SKM-1 treated with dmso at 0.1 percent for 144 hours (cell line): Measurements from ENCODE around the gene SLC2A8.

Experiments
- DNase-seq: peaks from one replicate; lab custom pipeline; 2025; ENCODE audit not compliant: unreplicated experiment; lab: John Stamatoyannopoulos, UW

The SLC2A8 gene

GRCh38 chr9:127426756-127427155, 29.8 kb downstream of the SLC2A8 start:
- no peak for DNase-seq

DNA sequence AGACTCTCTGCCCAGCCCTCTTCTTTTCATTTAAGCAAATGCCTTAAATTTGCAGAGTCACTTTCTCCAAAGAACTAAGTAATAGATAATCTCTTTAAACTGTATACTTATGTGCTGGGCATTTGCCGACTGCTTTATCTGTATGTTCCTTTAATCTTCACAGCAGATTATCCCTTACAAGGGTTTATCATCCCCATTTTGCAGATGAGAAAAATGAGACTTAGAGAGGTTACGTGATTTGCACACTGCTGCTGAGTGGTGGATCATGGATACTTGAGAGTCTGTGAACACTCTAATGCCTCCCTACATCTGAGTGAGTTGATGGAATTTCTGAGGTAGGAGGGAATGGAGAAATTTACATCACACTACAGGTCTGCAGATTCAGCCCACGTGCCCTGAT, 31.4 kb downstream of the SLC2A8 start:
- no peak for DNase-seq

DNA sequence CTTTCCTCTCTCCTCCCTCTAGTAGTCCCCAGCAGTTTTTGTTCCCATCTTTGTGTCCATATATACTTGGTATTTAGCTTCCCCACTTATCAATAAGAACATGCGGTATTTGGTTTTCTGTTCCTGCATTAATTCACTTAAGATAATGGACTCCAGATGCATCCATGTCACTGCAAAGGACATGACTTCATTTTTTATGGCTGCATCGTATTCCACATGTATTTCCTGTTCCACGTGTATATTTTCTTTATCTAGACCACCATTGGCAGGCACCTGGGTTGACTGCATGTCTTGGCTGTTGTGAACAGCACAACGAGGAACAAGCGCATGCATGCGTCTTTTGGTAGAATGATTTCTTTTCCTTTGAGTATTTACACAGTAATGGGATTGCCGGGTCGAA, 33.4 kb downstream of the SLC2A8 start:
- no peak for DNase-seq

DNA sequence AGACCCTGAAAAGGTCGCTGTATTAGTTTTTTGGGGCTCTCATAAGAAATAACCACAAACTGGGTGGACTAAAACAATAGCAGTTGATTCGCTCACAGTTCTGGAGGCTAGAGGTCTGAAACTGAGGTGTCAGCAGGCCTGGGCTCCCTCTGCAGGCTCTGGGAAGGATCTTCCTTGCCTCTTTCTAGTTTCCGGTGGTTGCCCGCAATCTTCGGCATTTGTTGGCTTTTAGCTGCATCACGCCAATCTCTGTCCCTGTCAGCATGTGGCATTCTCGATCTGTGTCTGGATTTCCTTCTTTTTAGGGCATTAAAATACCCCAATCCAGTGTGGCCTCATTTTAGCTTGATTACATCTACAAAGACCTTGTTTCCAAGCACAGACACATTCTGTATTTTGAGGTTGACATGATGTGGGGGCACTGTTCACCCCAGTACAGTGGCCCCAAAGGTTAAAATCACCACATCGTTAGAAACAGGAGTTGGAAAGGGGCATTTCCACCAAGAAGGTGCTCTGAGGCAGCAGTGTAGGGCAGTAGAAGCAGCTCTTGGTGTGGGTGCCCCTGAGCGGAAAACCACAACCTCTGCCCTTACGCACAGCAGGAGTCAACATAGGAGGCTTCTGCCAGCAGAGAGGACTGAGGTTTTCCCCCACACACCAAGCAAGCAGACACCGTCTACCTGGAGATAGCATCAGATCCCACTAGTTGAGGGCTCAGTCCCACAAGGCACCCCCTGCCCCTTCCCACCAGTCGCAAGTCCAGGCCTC, 40.7 kb downstream of the SLC2A8 start:
- no peak for DNase-seq

DNA sequence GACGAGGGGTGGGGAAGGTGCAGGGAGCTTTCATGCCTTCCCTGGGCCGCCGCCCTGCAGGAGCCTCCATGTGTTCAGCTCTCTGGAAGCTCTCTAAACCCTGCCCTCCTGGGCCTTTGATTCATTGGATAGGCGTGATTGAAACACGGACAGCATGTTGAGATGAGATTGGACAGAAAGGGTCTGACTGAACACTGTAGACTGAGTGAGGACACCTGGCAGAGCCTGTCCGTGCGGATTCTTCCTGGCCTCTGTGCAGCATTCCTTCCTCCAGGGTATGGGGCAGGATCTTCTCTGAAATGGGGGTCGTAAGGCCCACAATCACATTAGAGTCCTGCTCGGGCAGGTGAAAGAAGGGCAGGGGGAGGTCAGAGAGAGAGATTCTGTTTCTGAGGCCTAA, 41.4 kb downstream of the SLC2A8 start:
- DNase-seq, result no peak

- no peak for DNase-seq
Observed at GRCh38 chr9:127444283-127444920, 47.4 kb downstream of the SLC2A8 start.

GRCh38 chr9:127444921-127445850, 48.2 kb downstream of the SLC2A8 start:
- no peak for DNase-seq

- DNase-seq, result no peak
Observed at GRCh38 chr9:127445851-127446712, 49.1 kb downstream of the SLC2A8 start.

DNA sequence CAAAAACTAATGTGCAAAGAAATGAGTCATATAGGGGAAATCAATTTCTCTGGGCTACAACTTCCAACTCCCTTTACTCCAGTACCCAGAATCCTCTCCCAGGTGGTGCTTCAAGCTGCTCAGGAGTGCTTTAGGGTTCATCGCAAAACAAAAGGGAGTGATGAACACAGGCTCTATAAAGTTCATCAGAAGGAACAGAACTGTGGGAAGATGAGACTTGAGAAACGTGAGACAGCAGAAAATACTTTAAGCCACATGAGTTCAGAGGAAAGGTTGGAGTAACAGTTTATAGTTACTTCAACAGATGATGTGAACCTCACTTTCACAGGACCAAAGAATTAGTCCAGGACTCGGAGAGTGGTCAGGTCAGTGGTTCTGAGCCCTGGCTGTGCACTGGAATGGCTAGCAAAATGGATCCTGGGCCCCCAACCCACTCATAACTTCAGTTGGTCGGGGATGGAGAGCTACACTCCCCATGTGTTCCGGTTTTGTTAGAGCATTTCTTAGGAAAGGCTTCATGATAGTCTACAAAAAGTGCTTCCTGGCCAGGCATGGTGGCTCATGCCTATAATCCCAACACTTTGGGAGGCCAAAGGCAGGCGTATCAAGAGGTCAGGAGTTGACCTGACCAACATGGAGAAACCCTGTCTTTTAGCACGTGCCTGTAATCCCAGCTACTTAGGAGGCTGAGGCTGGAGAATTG, 49.9 kb downstream of the SLC2A8 start:
- no peak for DNase-seq

GRCh38 chr9:127447416-127448111, 50.6 kb downstream of the SLC2A8 start:
- no peak for DNase-seq

DNA sequence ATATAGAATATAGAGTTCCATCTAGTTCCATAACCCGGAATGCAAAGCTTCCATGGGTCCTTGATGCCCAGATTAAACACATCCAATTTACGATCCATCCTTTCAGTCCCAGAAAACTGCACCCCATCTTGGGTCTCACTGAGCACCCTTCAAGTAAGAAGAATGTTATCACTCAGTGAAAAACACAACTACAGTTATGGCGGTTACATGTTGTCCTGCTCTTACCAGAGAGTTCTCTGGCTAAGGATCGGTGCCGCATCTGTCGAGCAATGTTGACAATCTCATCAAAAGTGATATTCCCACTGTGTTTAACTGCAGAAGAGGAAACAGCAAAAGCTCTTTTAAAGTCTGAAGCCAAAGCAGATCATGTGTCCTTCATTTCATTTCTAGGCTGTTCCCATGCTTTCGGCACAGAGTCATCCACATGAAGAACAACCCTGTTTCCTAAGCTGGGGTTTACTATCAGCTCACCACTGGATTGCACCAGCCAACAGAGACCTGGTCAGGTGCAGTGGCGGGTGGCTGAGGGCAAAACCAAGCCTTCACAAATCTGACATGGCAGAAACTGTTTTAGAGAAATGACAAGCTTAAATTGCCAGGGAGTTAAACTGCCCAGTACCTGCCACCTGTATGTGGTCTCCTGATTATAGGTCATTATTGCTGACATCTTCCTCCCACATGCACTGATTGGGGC, 51.3 kb downstream of the SLC2A8 start:
- no peak for DNase-seq

DNA sequence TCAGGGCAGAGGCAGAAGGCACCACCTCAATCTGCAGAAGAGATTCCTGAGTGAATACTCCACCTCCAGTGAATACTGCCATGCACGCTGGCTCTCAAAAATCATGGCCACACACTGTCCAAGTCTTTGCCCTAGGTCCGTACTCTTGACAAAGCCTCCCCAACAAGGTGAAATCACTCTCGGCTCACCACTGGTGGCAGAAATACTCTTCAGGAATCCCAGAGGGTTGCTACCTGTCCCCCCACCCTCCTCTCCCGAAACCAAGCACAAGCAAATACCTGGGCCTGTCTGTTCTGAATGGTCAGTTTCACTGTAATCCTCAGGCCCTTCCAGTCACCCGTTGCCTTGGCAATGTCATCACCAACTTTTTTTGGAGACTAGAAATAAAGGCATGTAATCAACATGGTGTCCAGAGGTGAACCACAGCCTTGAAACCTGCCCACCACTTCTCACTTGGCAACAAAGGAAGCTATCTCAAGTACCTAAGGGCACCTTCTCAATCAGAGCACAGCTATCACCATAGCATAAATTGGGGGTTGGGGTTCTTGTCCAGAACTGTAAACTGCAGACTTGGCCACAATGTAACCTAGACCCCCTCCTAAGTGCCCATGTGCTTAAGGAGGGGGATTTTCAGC, 52.5 kb downstream of the SLC2A8 start:
- no peak for DNase-seq

DNA sequence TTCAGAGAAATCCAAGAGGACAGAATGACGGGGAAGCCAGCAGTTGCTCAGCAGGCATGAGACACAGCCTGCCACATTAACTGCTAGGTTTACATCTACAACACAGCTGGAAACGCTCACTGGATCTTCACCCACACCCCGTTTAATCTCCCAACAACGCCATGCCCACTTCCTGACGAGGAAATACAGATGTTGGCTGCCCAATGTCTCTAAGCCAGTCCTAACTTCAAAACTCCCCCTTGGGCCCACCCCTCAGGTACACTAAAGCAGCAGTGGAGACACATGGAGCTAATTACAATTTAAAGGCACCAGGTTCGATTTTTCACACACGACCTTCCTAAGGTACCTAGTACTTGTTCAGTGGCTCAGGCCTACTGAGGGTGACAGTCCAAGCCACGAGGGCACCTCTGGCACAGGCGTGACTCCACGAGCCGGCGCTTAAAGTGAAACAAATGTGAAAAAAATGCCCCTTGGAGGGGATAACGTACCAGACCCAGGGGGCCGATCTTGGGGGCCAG, 53.3 kb downstream of the SLC2A8 start:
- no peak for DNase-seq

- DNase-seq, result peak; percentile 85
Observed at GRCh38 chr9:127450830-127451607, 54.0 kb downstream of the SLC2A8 start, which contains the start of the genes LRSAM1 and RPL12. LRSAM1 (plus strand) TSS chr9:127451510; CDS start chr9:127454528, 3,018 bp downstream. RPL12 (minus strand) TSS chr9:127451406; CDS start chr9:127451317, 89 bp downstream.

GRCh38 chr9:127451608-127451857, 54.6 kb downstream of the SLC2A8 start:
- no peak for DNase-seq

DNA sequence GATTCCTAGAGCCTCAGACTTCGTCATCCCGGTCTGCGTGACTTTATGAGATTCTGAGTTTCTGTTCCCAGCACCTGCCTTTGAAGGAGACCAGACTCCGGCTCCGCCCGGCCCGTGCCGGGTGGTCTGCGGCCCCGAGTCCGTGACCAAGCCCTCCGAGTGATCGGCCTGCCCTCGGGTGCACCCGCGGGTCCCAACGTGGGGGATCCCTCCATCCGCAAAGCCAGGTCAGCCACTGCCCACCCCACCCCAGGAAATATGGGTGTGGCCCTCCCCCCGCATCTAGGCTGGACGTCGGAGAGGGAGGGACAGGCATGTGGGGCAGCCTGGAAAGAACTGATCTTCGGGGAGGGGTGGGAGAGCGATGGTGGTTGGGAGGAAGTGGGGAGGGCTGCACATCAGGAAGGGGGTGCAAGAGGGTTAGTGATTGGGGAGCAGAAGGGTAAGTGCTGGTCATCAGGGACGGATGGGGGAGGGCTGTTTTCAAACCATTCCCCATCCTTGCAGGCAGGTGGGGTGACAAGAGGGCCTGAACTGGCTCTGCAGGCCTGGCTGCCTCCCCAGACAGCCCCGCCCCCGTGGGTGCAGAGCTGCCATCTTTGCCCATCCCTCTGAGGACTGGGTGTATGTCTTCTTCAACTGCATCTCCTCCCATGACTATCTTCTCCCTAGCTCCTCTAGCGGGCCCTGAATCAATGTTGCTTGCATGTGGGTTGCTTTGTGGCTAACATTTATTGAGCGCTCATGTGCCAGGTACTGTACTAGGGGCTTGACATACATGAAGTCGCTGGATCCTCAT, 55.1 kb downstream of the SLC2A8 start:
- no peak for DNase-seq

- no peak for DNase-seq
Observed at GRCh38 chr9:127452691-127453090, 55.7 kb downstream of the SLC2A8 start.
